ENCODE measurements around the gene SSH3. TPM values are rescaled to one million over a fixed set of nuclear protein-coding genes. Genes with fewer than 3 reads are reported as not detected.

The SSH3 gene
- total RNA-seq, 1 donor from 2014 or later = 3.3 TPM

DNA sequence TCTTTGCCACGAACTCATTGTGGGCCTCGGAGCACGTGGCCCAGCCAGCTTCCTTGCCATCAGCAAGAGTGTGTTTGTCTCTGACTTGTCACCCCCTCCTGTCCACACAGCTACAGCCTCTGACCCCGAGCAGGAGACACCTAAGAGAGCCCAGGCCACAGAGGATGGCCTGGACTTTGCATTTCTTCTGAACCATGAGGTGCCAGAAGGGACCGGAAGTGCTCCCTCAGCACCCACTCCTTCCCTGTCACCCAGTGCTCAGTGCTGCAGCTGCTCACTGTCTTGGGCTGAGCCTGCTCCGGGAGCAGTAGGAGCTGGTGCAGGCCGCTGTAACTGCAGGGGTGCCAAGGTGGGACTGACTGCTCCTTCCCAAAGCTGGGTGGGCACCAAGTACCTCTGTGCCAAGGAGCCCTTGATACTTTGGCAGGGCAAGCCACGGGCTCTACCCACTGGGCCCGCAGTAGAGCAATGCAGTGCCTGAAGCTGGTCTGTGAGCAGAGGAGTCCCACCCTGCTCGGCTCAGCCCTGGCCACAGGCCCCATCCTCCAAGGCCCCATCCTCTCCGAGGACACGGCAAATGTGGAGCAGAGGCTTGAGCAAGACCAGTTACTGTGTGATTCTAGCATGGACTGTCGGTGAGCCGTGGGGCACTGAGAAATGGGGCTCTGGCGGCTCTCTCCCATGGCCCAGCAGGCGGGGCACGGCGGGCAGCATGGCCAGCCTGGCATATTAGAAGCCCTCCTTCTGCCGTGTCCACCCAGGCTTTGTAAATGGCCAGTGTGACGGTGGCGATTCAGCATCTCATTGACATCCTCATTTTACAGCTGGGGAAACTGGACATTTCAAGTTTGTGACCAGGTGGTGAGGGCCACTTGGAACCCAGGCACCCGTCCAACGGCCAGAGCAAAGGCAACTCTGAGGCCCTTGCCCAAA lies 30.7 kb upstream of the SSH3 start:
- Mint-ChIP-seq H3K9me3 (no peaks in the 10 kb centered on the region), H3K4me3 (no peak overlapping the region), H3K4me1 (peaks cover 39% of the 10 kb centered on the region), H3K27me3 (ENCODE audit: low read depth) (no peaks in the 10 kb centered on the region), H3K27ac (ENCODE audit: unreplicated experiment) (no peak overlapping the region), H3K36me3 (ENCODE audit: low read depth) (no peaks in the 10 kb centered on the region)
- TF ChIP-seq, protein P1, sequence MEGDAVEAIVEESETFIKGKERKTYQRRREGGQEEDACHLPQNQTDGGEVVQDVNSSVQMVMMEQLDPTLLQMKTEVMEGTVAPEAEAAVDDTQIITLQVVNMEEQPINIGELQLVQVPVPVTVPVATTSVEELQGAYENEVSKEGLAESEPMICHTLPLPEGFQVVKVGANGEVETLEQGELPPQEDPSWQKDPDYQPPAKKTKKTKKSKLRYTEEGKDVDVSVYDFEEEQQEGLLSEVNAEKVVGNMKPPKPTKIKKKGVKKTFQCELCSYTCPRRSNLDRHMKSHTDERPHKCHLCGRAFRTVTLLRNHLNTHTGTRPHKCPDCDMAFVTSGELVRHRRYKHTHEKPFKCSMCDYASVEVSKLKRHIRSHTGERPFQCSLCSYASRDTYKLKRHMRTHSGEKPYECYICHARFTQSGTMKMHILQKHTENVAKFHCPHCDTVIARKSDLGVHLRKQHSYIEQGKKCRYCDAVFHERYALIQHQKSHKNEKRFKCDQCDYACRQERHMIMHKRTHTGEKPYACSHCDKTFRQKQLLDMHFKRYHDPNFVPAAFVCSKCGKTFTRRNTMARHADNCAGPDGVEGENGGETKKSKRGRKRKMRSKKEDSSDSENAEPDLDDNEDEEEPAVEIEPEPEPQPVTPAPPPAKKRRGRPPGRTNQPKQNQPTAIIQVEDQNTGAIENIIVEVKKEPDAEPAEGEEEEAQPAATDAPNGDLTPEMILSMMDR (conservative IDR thresholded peaks at IDR 0.05) = no peak
- DNase-seq (ENCODE audit: low read depth, low spot score) = no peak

DNA sequence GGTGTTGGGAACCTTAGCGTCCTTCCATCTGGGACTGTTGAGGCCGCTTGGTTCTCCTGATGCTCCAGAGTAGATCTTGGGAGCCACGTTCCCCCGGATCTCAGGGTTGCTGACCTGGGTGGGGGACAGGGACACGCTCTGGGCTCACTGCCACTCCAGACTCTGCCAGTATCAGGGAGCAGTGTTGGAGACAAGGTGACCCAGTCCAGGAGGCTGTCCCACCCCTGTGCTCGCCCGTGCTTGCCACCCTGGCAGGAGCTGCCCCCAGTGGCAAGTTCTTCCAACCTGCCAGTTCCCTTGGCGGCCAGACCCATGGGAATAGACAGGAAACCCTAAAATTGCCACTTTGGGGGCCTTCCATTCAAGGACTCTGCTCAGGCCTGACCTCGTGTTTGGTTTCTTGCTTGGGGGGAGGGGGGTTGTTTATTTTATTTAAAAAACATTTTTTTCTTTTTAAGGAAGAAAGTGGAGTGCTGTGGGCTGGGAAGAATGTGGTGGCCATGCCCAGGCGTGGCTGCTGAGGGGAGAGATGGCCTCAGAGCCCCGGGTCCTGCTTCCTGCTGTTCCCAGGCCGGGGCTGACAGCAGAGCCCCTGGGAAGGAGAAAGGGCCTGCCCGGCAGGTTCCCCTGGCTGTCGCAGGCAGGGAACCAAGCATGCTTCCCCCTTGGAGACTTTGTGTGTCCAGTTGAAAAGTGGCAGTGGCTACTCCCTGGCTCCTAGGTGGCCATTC lies 29.9 kb upstream of the SSH3 start:
- TF ChIP-seq, protein P1 (conservative IDR thresholded peaks at IDR 0.05) = no peak
- no peak for DNase-seq (ENCODE audit: low read depth, low spot score)
- H3K27me3 Mint-ChIP-seq (ENCODE audit: low read depth) = no peaks in the 10 kb centered on the region
- no peak overlapping the region for H3K27ac Mint-ChIP-seq (ENCODE audit: unreplicated experiment)
- peaks cover 36% of the 10 kb centered on the region for H3K4me1 Mint-ChIP-seq
- no peak overlapping the region for H3K4me3 Mint-ChIP-seq
- H3K36me3 Mint-ChIP-seq (ENCODE audit: low read depth) = no peaks in the 10 kb centered on the region
- no peaks in the 10 kb centered on the region for H3K9me3 Mint-ChIP-seq

DNA sequence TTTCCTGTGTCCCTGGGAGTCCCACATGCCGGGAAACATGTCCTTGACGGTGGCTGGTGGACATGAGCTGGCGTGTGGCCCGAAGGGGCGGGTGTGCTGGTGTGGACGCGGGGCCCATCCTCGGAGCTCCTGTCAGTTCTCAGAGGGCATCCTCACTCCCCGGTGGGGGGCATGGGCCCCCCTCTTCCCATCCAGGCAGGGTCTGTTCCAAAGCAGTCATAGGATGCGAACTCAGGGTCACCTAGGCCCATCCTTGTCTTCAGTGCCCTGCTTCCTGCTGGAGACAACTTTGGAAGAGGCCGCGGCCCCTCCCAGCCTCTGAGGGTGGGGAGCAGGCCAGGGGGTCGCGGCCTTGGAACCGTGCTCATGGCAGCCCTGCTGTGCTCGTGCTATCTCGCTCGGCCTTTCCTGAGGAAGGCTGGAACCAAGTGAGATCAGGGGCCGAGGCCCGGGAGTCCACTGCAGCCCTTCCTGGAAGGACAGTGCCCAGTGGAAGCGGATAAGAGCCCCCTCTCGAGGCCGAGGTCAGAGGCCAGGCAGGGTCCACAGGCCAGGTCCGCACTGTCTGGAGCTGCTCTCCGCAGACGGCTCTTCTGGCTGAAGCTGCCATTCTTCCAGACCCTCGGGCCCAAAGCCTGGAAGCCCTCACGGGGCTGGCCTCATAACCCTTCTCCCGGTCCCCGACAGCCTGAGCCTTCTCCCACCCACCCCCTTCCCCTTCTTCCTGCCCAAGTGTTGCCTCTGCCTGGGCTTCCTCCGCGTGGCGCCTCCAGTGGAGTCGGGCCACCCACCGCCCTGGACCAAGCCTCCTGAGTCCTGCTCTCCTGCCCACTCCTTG lies 28.3 kb upstream of the SSH3 start:
- H3K27me3 Mint-ChIP-seq (ENCODE audit: low read depth) = no peaks in the 10 kb centered on the region

DNA sequence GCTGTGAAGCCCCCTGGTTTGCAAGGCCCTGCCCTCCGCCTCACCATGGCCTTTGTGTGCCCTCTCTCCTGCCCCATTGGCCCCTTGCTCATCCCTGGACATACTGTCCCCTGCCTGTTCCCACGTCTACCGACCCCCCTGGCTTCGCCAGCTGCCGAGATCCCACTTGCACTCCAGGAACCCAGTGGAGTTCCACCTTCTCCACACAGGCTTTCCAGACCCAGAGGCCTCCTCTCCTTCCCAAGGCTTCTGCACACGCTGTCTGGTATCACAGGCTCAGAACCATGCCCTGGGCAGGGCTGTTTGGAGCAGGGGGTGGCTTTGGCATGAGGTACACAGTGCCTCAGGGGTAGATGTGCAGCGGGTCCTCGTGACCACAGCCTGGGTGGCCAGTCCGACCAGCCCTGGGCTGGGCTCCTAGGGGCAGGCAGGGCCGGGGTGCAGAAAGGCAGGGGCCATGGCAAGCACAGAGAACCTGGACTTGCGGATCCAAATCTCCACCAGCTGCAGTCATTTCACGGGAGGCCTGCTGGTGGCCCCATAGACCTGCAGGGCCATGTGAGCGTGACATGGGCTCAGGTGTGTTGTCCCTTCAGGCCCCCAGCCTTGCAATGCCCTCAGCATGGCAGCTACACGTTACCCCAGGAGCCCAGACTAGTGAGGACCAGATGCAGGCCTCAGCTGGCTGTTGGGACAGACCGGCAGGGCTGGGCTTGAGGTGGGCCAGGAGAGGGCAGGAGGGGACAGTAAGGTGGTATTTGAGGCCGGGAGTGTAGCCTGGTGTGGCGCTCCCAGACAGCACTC lies 27.5 kb upstream of the SSH3 start:
- DNase-seq (ENCODE audit: low read depth, low spot score) = no peak
- Mint-ChIP-seq H3K36me3 (ENCODE audit: low read depth) (no peaks in the 10 kb centered on the region), H3K4me3 (no peak overlapping the region), H3K4me1 (peaks cover 21% of the 10 kb centered on the region), H3K27me3 (ENCODE audit: low read depth) (no peaks in the 10 kb centered on the region), H3K9me3 (no peaks in the 10 kb centered on the region), H3K27ac (ENCODE audit: unreplicated experiment) (peak overlapping the region; percentile 12)
- TF ChIP-seq, protein P1 (conservative IDR thresholded peaks at IDR 0.05) = no peak

More for the DNA sequence above, 28.3 kb upstream of the SSH3 start:
- Mint-ChIP-seq H3K4me3 (no peak overlapping the region), H3K27ac (ENCODE audit: unreplicated experiment) (peak overlapping the region; percentile 57), H3K9me3 (no peaks in the 10 kb centered on the region), H3K4me1 (peaks cover 29% of the 10 kb centered on the region), H3K36me3 (ENCODE audit: low read depth) (no peaks in the 10 kb centered on the region)
- TF ChIP-seq, protein P1 (conservative IDR thresholded peaks at IDR 0.05) = no peak
- no peak for DNase-seq (ENCODE audit: low read depth, low spot score)

Measured in neural crest cell (in vitro differentiated cells).